ENCODE measurements around the gene ALDH1A1.

- no peak for TF ChIP-seq CTCF (optimal IDR thresholded peaks at IDR 0.05 in 1 of 3, IDR thresholded peaks at IDR 0.05 in 1 of 3, conservative IDR thresholded peaks at IDR 0.05 in 1 of 3; ENCODE audit: extremely low read depth in 1 of 3, insufficient read depth in 2 of 3, low read length in 3 of 3)
- no peak for TF ChIP-seq EZH2 (IDR thresholded peaks at IDR 0.05; ENCODE audit: low read length)
These were observed 96.8 kb downstream of the ALDH1A1 start for GRCh38 chr9:72855890-72856523.
